Cardiac muscle cell (in vitro differentiated cells and primary cell): ENCODE results near the gene TAAR6. TPM values are rescaled to one million over a fixed set of nuclear protein-coding genes. Genes with fewer than 3 reads are reported as not detected.
A peak's percentile ranks its signal among the peaks of the same experiment; 100 is the strongest.

Source experiments
- DNase-seq, 2 donors: peaks; one replicate each; pipeline versions ENCODE4 v3.0.0 to v3.0.0-alpha.2; 2010 to 2017; ENCODE audit warnings: low read depth in 1 of 2, low spot score in 1 of 2
- H3K27ac ChIP-seq: fragments of 200-600 bp; sonication (generic); 2 replicates; pipeline ENCODE4 v1.5.1; 2016
- H3K27me3 ChIP-seq: fragments of 200-600 bp; sonication (generic); 2 replicates; pipeline ENCODE4 v1.6.0; 2016; ENCODE audit warnings: control low read depth
- H3K36me3 ChIP-seq: fragments of 200-600 bp; sonication (generic); 2 replicates; pipeline ENCODE4 v1.5.1; 2016; ENCODE audit warnings: control low read depth
- H3K4me1 ChIP-seq: fragments of 200-600 bp; sonication (generic); 2 replicates; pipeline ENCODE4 v1.8.1; 2017; ENCODE audit warnings: low read depth, mild to moderate bottlenecking, mixed run types
- H3K4me3 ChIP-seq: fragments of 200-600 bp; sonication (generic); 2 replicates; pipeline ENCODE4 v1.5.1; 2016; ENCODE audit warnings: mild to moderate bottlenecking
- H3K9me3 ChIP-seq: fragments of 200-600 bp; sonication (generic); 2 replicates; pipeline ENCODE4 v1.5.1; 2017; ENCODE audit warnings: low read depth, mild to moderate bottlenecking, control low read depth
- CTCF ChIP-seq: IDR thresholded peaks from 2 replicates; pipeline ENCODE4 v1.5.1; 2012; ENCODE audit warnings: low read depth, mild to moderate bottlenecking, low read length
- polyA plus RNA-seq: library from polyadenylated mRNA; unstranded; fragments of >200 nt; fragmentation: Nextera tagmentation; extraction: Ambion mirVana; gene quantifications from 2 replicates; pipeline ENCODE4 v1.2.1, GENCODE V29; 2016
- total RNA-seq: library from RNA; depleted of rRNA; stranded (reverse); fragments of >200 nt; gene quantifications from 2 replicates; pipeline ENCODE4 v1.2.3, GENCODE V29; 2016

Gene TAAR6
- total RNA-seq (not detected in 2 replicates), polyA plus RNA-seq (not detected in 2 replicates)

GRCh38 chr6:132570221-132570777 is at the start of gene TAAR6:
Gene TAAR6 (plus strand): TSS chr6:132570322. CDS start chr6:132570322, 0 bp downstream.
- no peaks in the 10 kb centered on the region for H3K36me3 ChIP-seq
- no peak for DNase-seq
- H3K4me1 ChIP-seq = no peaks in the 10 kb centered on the region
- no peaks in the 10 kb centered on the region for H3K27me3 ChIP-seq
- no peak within 1 kb of the TSS for H3K27ac ChIP-seq
- H3K4me3 ChIP-seq = no peak within 1 kb of the TSS
- TF ChIP-seq CTCF = no peak
- no peaks in the 10 kb centered on the region for H3K9me3 ChIP-seq

- no peaks in the 10 kb centered on the region for H3K9me3 ChIP-seq
- H3K27me3 ChIP-seq = no peaks in the 10 kb centered on the region
- DNase-seq = peak in 1 of 2 donors; percentile 32
- no peak overlapping the region for H3K4me3 ChIP-seq
- H3K36me3 ChIP-seq = no peaks in the 10 kb centered on the region
- TF ChIP-seq CTCF = no peak
- H3K4me1 ChIP-seq = no peaks in the 10 kb centered on the region
- no peak overlapping the region for H3K27ac ChIP-seq
Measured at GRCh38 chr6:132520953-132521352, 49.2 kb upstream of the TAAR6 start.

GRCh38 chr6:132524646-132525045 is 45.5 kb upstream of the TAAR6 start:
- Histone ChIP-seq H3K27ac (no peak overlapping the region), H3K27me3 (no peaks in the 10 kb centered on the region), H3K36me3 (no peaks in the 10 kb centered on the region), H3K4me3 (no peak overlapping the region), H3K4me1 (no peaks in the 10 kb centered on the region), H3K9me3 (no peaks in the 10 kb centered on the region)
- TF ChIP-seq CTCF = no peak
- no peak for DNase-seq

- Histone ChIP-seq H3K4me3 (no peak overlapping the region), H3K4me1 (no peaks in the 10 kb centered on the region), H3K36me3 (no peaks in the 10 kb centered on the region), H3K9me3 (no peaks in the 10 kb centered on the region), H3K27ac (no peak overlapping the region), H3K27me3 (no peaks in the 10 kb centered on the region)
- DNase-seq = no peak
- no peak for TF ChIP-seq CTCF
Measured at GRCh38 chr6:132525866-132526265, 44.3 kb upstream of the TAAR6 start.

GRCh38 chr6:132526461-132526860 is 43.7 kb upstream of the TAAR6 start:
- no peaks in the 10 kb centered on the region for H3K27me3 ChIP-seq
- H3K4me3 ChIP-seq = no peak overlapping the region
- no peak overlapping the region for H3K27ac ChIP-seq
- no peaks in the 10 kb centered on the region for H3K36me3 ChIP-seq
- H3K4me1 ChIP-seq = no peaks in the 10 kb centered on the region
- no peak for TF ChIP-seq CTCF
- no peak for DNase-seq
- no peaks in the 10 kb centered on the region for H3K9me3 ChIP-seq
